SK-N-SH treated with all-trans-retinoic acid at 6 μM for 48 hours (cell line): ENCODE measurements around the gene ARHGDIG.

Experiments
- ARNTL ChIP-seq: fragments of 450-650 bp; formaldehyde crosslinking; IDR thresholded peaks from 2 replicates; pipeline ENCODE4 v1.5.0; 2020; ENCODE audit warnings: low read depth, mild to moderate bottlenecking, moderate library complexity, borderline replicate concordance
- BACH2 ChIP-seq: fragments of 250-450 bp; sonication (Bioruptor Pico); IDR thresholded peaks from 2 replicates; pipeline ENCODE4 v1.9.0; 2021; ENCODE audit warnings: mild to moderate bottlenecking, borderline replicate concordance
- CSDC2 ChIP-seq: fragments of 250-450 bp; sonication (Bioruptor Pico); IDR thresholded peaks from 2 replicates; pipeline ENCODE4 v1.5.0; 2020; ENCODE audit warnings: mild to moderate bottlenecking, moderate library complexity
- CSRNP3 ChIP-seq: fragments of 250-450 bp; sonication (Bioruptor Pico); IDR thresholded peaks from 2 replicates; pipeline ENCODE4 v1.5.1; 2021; ENCODE audit warnings: mild to moderate bottlenecking, moderate library complexity
- GLIS3 ChIP-seq: fragments of 250-450 bp; sonication (Bioruptor Pico); IDR thresholded peaks from 2 replicates; pipeline ENCODE4 v1.5.0; 2020; ENCODE audit warnings: mild to moderate bottlenecking, moderate library complexity
- PATZ1 ChIP-seq: fragments of 250-450 bp; sonication (Bioruptor Pico); IDR thresholded peaks from 2 replicates; pipeline ENCODE4 v1.8.0; 2020; ENCODE audit warnings: mild to moderate bottlenecking, moderate library complexity, borderline replicate concordance
- PPARA ChIP-seq: fragments of 250-450 bp; sonication (Bioruptor Pico); IDR thresholded peaks from 2 replicates; pipeline ENCODE4 v1.5.0; 2020; ENCODE audit warnings: mild to moderate bottlenecking, borderline replicate concordance
- RARB ChIP-seq: fragments of 250-450 bp; sonication (Bioruptor Pico); IDR thresholded peaks from 2 replicates; pipeline ENCODE4 v1.8.0; 2021; ENCODE audit warnings: mild to moderate bottlenecking, moderate library complexity
- SNAI2 ChIP-seq: fragments of 250-450 bp; sonication (Bioruptor Pico); IDR thresholded peaks from 2 replicates; pipeline ENCODE4 v1.5.0; 2020; ENCODE audit warnings: mild to moderate bottlenecking, moderate library complexity
- TSHZ2 ChIP-seq: fragments of 250-450 bp; sonication (Bioruptor Pico); IDR thresholded peaks from 2 replicates; pipeline ENCODE4 v1.5.0; 2020; ENCODE audit warnings: mild to moderate bottlenecking, moderate library complexity
- ZFP3 ChIP-seq: fragments of 250-450 bp; sonication (Bioruptor Pico); IDR thresholded peaks from 2 replicates; pipeline ENCODE4 v1.5.0; 2020; ENCODE audit warnings: mild to moderate bottlenecking, moderate library complexity
- ZFP30 ChIP-seq: fragments of 450-650 bp; formaldehyde crosslinking; IDR thresholded peaks from 2 replicates; pipeline ENCODE4 v1.5.0; 2022; ENCODE audit warnings: mild to moderate bottlenecking, moderate library complexity

- TF ChIP-seq PPARA: no peak
- no peak for TF ChIP-seq SNAI2 (CRISPR knock-in tag)
- TF ChIP-seq CSRNP3 (CRISPR knock-in tag): no peak
- no peak for TF ChIP-seq PATZ1
- TF ChIP-seq ARNTL: no peak
- no peak for TF ChIP-seq RARB (CRISPR knock-in tag)
- TF ChIP-seq ZFP3 (CRISPR knock-in tag): no peak
- TF ChIP-seq TSHZ2: no peak
- no peak for TF ChIP-seq ZFP30
- TF ChIP-seq GLIS3: no peak
- no peak for TF ChIP-seq CSDC2 (CRISPR knock-in tag)
- no peak for TF ChIP-seq BACH2 (CRISPR knock-in tag)
These were observed 31.0 kb upstream of the ARHGDIG start for GRCh38 chr16:249431-249830.
